GM19395 (cell line): ENCODE data around the gene C11orf24.

ENCODE experiments used
- ATAC-seq: cut with Tn5 transposase; IDR thresholded peaks from one replicate; pipeline ENCODE4 v1.9.1; 2021; ENCODE audit warnings: mild to moderate bottlenecking, moderate library complexity; ENCODE audit not compliant: unreplicated experiment

The C11orf24 gene

GRCh38 chr11:68271781-68272608 is at the start of gene C11orf24:
Gene C11orf24 (minus strand): TSS chr11:68271973. CDS start chr11:68263767, 8,206 bp downstream.
- peak; percentile 70 for ATAC-seq

- no peak for ATAC-seq
Measured at GRCh38 chr11:68317147-68317785, 45.5 kb upstream of the C11orf24 start.

- ATAC-seq: no peak
Measured at GRCh38 chr11:68315171-68315920, 43.6 kb upstream of the C11orf24 start.

- no peak for ATAC-seq
Measured at GRCh38 chr11:68314203-68315170, 42.7 kb upstream of the C11orf24 start.

GRCh38 chr11:68313574-68314202 is 41.9 kb upstream of the C11orf24 start:
- no peak for ATAC-seq

- ATAC-seq: no peak
Measured at GRCh38 chr11:68312780-68313573, 41.2 kb upstream of the C11orf24 start.

GRCh38 chr11:68312117-68312779 is 40.5 kb upstream of the C11orf24 start, which contains the start of gene LRP5:
Gene LRP5 (plus strand): TSS chr11:68312591. CDS start chr11:68312715, 124 bp downstream.
- no peak for ATAC-seq

GRCh38 chr11:68311160-68312116 is 39.7 kb upstream of the C11orf24 start:
- ATAC-seq: no peak

- no peak for ATAC-seq
Measured at GRCh38 chr11:68309621-68310185, 37.9 kb upstream of the C11orf24 start.

- ATAC-seq: no peak
Measured at GRCh38 chr11:68308068-68308467, 36.3 kb upstream of the C11orf24 start.

GRCh38 chr11:68306636-68307035 is 34.9 kb upstream of the C11orf24 start:
- ATAC-seq: no peak

- ATAC-seq: no peak
Measured at GRCh38 chr11:68303982-68304780, 32.4 kb upstream of the C11orf24 start.

GRCh38 chr11:68303083-68303482 is 31.3 kb upstream of the C11orf24 start:
- no peak for ATAC-seq

GRCh38 chr11:68302670-68303069 is 30.9 kb upstream of the C11orf24 start:
- ATAC-seq: no peak

- no peak for ATAC-seq
Measured at GRCh38 chr11:68302256-68302655, 30.5 kb upstream of the C11orf24 start.
